22Rv1 (cell line): ENCODE results near the gene CSF3.

ENCODE experiments used
- ZFX ChIP-seq: fragments of 450-650 bp; IDR thresholded peaks from 2 replicates; pipeline ENCODE4 v1.6.1; 2017; ENCODE audit warnings: antibody characterized with exemption, borderline replicate concordance
- TF ChIP-seq, protein P1 (sequence below): fragments of 450-650 bp; IDR thresholded peaks from 2 replicates; pipeline ENCODE4 v1.5.1; 2017; ENCODE audit warnings: mild to moderate bottlenecking

- TF ChIP-seq, protein P1, sequence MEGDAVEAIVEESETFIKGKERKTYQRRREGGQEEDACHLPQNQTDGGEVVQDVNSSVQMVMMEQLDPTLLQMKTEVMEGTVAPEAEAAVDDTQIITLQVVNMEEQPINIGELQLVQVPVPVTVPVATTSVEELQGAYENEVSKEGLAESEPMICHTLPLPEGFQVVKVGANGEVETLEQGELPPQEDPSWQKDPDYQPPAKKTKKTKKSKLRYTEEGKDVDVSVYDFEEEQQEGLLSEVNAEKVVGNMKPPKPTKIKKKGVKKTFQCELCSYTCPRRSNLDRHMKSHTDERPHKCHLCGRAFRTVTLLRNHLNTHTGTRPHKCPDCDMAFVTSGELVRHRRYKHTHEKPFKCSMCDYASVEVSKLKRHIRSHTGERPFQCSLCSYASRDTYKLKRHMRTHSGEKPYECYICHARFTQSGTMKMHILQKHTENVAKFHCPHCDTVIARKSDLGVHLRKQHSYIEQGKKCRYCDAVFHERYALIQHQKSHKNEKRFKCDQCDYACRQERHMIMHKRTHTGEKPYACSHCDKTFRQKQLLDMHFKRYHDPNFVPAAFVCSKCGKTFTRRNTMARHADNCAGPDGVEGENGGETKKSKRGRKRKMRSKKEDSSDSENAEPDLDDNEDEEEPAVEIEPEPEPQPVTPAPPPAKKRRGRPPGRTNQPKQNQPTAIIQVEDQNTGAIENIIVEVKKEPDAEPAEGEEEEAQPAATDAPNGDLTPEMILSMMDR: no peak
- no peak for TF ChIP-seq ZFX
Observed at GRCh38 chr17:40017422-40018080, 2.3 kb downstream of the CSF3 start.
